ENCODE data around the gene CRYBA4. TPM values are rescaled to one million over a fixed set of nuclear protein-coding genes. Genes with fewer than 3 reads are reported as not detected.
A peak's percentile ranks its signal among the peaks of the same experiment; 100 is the strongest.

CRYBA4 gene
- total RNA-seq, 2 experiments from 2014 or later, result not detected

GRCh38 chr22:26597026-26597425 is 24.7 kb upstream of the CRYBA4 start:
- Histone ChIP-seq H3K27ac (ENCODE audit: low read depth in 1 of 2, low read length in 2 of 2) (no peak overlapping the region), H3K9me3 (ENCODE audit: control insufficient read depth in 1 of 2, insufficient read depth in 1 of 2, low read length in 2 of 2) (no peaks in the 10 kb centered on the region), H3K36me3 (ENCODE audit: insufficient read depth, low read length) (no peaks in the 10 kb centered on the region), H3K4me3 (ENCODE audit: low read length) (no peak overlapping the region), H3K4me1 (ENCODE audit: insufficient read depth, low read length) (peaks cover 29% of the 10 kb centered on the region), H3K27me3 (ENCODE audit: control insufficient read depth in 1 of 2, insufficient read depth in 2 of 2, low read length in 2 of 2) (no peaks in the 10 kb centered on the region)
- DNase-seq (peak in 1 of 14 experiments; percentile 74), ATAC-seq (ENCODE audit: poor library complexity) (no peak)
- Mint-ChIP-seq H3K27ac (no peak overlapping the region), H3K36me3 (ENCODE audit: low read depth) (no peaks in the 10 kb centered on the region), H3K9me3 (no peaks in the 10 kb centered on the region), H3K4me1 (ENCODE audit: low read depth) (peaks cover 21% of the 10 kb centered on the region), H3K4me3 (no peak overlapping the region), H3K27me3 (peaks cover 4% of the 10 kb centered on the region)
- ChIA-PET POLR2A (no interaction called here), CTCF (no interaction called here)
- TF ChIP-seq, protein P1, sequence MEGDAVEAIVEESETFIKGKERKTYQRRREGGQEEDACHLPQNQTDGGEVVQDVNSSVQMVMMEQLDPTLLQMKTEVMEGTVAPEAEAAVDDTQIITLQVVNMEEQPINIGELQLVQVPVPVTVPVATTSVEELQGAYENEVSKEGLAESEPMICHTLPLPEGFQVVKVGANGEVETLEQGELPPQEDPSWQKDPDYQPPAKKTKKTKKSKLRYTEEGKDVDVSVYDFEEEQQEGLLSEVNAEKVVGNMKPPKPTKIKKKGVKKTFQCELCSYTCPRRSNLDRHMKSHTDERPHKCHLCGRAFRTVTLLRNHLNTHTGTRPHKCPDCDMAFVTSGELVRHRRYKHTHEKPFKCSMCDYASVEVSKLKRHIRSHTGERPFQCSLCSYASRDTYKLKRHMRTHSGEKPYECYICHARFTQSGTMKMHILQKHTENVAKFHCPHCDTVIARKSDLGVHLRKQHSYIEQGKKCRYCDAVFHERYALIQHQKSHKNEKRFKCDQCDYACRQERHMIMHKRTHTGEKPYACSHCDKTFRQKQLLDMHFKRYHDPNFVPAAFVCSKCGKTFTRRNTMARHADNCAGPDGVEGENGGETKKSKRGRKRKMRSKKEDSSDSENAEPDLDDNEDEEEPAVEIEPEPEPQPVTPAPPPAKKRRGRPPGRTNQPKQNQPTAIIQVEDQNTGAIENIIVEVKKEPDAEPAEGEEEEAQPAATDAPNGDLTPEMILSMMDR (IDR thresholded peaks at IDR 0.05), result no peak
- intact Hi-C loops (cut with DNase I, micrococcal nuclease), result no loop called here

DNA sequence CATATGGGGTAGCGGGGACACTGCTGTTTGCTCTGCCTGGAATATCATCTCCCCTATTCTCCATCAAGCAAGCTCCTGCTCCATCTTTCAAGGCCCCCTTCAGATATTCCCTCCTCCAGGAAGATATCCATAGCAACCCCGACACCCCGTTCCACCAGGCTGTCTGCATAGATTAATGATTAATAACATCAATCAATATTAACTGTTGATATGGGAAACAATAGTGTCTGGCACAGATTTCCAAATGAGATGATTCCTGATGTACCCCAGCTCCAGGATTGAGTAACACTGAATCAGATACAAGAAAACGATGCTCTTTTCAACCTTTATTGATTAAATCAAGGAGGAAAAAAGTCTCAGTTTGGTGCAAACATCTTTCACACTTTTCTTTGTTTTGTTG is 24.3 kb upstream of the CRYBA4 start:
- intact Hi-C loops (cut with DNase I, micrococcal nuclease), result no loop called here
- DNase-seq (no peak), ATAC-seq (ENCODE audit: poor library complexity) (no peak)
- ChIA-PET CTCF (interaction anchor here (0.6 kb wide), 1 partner anchor 14 kb away, joined by 3 read pairs; no protein-coding TSS in a partner anchor), POLR2A (no interaction called here)
- Mint-ChIP-seq H3K4me3 (no peak overlapping the region), H3K9me3 (no peaks in the 10 kb centered on the region), H3K4me1 (ENCODE audit: low read depth) (peaks cover 16% of the 10 kb centered on the region), H3K27me3 (peaks cover 4% of the 10 kb centered on the region), H3K27ac (no peak overlapping the region), H3K36me3 (ENCODE audit: low read depth) (no peaks in the 10 kb centered on the region)
- Histone ChIP-seq H3K36me3 (ENCODE audit: insufficient read depth, low read length) (no peaks in the 10 kb centered on the region), H3K4me1 (ENCODE audit: insufficient read depth, low read length) (peaks cover 25% of the 10 kb centered on the region), H3K27me3 (ENCODE audit: control insufficient read depth in 1 of 2, insufficient read depth in 2 of 2, low read length in 2 of 2) (no peaks in the 10 kb centered on the region), H3K4me3 (ENCODE audit: low read length) (no peak overlapping the region), H3K27ac (ENCODE audit: low read depth in 1 of 2, low read length in 2 of 2) (no peak overlapping the region), H3K9me3 (ENCODE audit: control insufficient read depth in 1 of 2, insufficient read depth in 1 of 2, low read length in 2 of 2) (no peaks in the 10 kb centered on the region)
- TF ChIP-seq, protein P1 (IDR thresholded peaks at IDR 0.05), result no peak

DNA sequence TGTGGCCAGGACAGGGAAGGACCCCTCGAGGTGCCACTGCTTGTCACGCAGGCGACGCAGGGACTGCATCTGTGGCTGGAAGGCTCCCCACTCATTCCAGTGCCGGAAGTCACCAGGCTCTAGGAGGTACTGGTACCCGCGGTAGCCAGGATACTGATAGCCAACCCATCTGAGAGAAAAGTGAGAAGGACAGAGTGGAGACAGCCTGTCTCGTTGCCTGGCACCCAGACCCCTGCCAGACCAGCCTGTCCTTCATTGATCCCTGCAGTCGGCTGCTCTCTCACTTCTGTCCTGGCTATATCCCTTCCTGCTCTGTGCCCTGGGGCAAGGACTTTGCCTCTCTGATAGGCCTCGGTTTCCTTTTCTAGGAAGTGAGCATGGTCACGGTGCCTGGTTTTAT is 22.3 kb upstream of the CRYBA4 start:
- POLR2A ChIA-PET, result no interaction called here
- no peak for DNase-seq

More for the DNA sequence above, 22.3 kb upstream of the CRYBA4 start:
- CTCF ChIA-PET, result no interaction called here
- intact Hi-C loops (cut with DNase I, micrococcal nuclease), result no loop called here
- peaks cover 5% of the 10 kb centered on the region for H3K4me1 ChIP-seq (ENCODE audit: insufficient read depth, low read length)
- Mint-ChIP-seq H3K4me3 (no peak overlapping the region), H3K27ac (no peak overlapping the region), H3K4me1 (ENCODE audit: low read depth) (no peaks in the 10 kb centered on the region), H3K9me3 (no peaks in the 10 kb centered on the region), H3K36me3 (ENCODE audit: low read depth) (no peaks in the 10 kb centered on the region), H3K27me3 (peaks cover 4% of the 10 kb centered on the region)
- TF ChIP-seq, protein P1 (IDR thresholded peaks at IDR 0.05), result no peak
- no peak for ATAC-seq (ENCODE audit: poor library complexity)
- H3K36me3 ChIP-seq (ENCODE audit: insufficient read depth, low read length), result no peaks in the 10 kb centered on the region
- H3K27me3 ChIP-seq (ENCODE audit: control insufficient read depth in 1 of 2, insufficient read depth in 2 of 2, low read length in 2 of 2), result no peaks in the 10 kb centered on the region
- no peak overlapping the region for H3K27ac ChIP-seq (ENCODE audit: low read depth in 1 of 2, low read length in 2 of 2)
- no peaks in the 10 kb centered on the region for H3K9me3 ChIP-seq (ENCODE audit: control insufficient read depth in 1 of 2, insufficient read depth in 1 of 2, low read length in 2 of 2)
- H3K4me3 ChIP-seq (ENCODE audit: low read length), result no peak overlapping the region
